ENCODE results near the gene PCBP3.
"Not testable (repeated sequence)": the region's sequence is repeated elsewhere in the genome, so short reads cannot be mapped to it uniquely, and the experiment has no call there.

The PCBP3 gene

GRCh38 chr21:45975667-45976409 is 332.3 kb downstream of the PCBP3 start:
- not testable (repeated sequence) for DNase-seq

DNA sequence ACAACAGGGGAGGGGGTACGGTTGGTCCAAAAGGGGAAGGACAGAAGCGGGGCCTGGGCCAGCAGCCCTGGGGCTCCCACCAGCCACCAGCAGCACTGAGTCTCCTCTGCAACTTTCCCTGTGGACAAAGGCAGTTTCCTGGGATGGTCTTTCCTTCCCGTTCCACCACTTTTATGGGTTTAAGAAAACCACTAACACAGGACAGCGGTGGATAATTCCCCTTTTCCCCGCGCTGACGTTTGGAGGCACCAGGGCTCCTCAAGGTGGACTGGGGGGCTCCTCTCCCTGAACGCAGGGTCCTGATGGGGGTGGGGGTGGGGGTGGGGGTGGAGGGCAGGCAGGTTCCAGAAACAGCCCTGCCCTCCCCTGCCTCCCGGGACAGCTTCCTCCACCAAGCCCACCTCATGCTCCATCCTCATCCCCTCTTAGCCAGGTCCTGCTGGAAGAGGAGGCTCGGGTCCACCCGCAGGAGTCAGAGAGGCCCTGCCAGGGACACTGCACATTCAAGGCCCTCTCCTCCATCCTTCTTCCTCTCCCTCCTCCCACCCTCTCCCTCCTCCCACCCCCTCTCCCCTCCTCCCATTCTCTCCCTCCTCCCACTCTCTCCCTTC is 333.3 kb downstream of the PCBP3 start:
- no peak for DNase-seq

GRCh38 chr21:45977396-45977795 is 333.9 kb downstream of the PCBP3 start:
- no peak for DNase-seq

DNA sequence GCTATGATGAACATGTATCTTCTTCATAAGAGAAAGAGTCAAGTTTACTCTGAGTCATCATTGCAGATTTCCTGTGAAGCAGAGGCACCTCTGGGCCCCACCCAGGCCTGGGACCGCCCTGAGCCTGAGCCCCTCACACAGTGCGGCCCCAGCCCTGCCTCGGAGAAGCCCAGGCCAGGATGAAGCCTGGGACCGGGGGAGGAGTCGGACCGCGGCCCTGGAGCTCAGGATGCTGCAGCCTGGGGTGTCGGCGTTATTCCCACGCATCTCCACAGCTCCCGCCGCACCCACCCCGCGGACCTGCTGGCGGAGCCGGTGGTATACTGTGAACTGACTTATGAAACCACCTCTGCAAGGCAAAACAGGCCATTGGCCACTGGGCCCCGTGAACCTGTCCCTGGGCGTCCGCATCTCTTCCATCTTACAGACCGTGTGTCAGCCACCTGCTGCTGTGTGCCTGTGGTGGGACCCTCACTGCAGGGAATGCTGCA is 335.7 kb downstream of the PCBP3 start:
- no peak for DNase-seq

DNA sequence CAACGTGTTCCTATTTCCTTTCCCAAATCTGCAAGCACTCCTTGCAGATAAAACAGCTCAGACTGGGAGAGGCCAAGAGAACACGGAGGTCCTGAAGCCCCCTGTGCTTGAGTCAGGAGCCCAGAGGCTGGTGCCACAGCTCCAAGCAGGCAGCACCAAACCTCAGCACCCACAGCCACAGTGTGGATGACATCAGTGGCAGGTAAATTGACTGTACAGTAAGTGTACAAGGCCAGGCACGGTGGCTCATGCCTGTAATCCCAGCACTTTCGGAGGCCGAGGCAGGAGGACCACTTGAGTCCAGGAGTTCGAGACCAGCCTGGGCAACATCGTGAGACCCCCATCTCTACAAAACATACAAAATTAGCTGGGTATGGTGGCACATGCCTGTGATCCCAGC is 336.1 kb downstream of the PCBP3 start:
- no peak for DNase-seq

GRCh38 chr21:45980271-45980670 is 336.7 kb downstream of the PCBP3 start:
- DNase-seq, result no peak

DNA sequence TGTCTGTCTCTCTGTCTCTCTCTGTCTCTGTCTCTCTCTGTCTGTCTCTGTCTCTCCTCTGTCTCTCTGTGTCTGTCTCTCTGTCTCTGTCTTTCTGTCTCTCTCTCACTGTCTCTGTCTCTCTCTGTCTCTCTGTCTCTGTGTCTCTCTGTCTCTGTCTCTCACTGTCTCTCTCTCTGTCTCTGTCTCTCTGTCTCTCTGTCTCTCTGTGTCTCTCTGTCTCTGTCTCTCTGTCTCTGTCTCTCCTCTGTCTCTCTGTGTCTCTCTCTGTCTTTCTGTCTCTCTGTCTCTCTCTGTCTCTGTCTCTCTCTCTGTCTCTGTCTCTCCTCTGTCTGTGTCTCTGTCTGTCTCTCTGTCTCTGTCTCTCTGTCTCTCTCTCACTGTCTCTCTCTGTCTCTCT is 337.2 kb downstream of the PCBP3 start:
- no peak for DNase-seq

DNA sequence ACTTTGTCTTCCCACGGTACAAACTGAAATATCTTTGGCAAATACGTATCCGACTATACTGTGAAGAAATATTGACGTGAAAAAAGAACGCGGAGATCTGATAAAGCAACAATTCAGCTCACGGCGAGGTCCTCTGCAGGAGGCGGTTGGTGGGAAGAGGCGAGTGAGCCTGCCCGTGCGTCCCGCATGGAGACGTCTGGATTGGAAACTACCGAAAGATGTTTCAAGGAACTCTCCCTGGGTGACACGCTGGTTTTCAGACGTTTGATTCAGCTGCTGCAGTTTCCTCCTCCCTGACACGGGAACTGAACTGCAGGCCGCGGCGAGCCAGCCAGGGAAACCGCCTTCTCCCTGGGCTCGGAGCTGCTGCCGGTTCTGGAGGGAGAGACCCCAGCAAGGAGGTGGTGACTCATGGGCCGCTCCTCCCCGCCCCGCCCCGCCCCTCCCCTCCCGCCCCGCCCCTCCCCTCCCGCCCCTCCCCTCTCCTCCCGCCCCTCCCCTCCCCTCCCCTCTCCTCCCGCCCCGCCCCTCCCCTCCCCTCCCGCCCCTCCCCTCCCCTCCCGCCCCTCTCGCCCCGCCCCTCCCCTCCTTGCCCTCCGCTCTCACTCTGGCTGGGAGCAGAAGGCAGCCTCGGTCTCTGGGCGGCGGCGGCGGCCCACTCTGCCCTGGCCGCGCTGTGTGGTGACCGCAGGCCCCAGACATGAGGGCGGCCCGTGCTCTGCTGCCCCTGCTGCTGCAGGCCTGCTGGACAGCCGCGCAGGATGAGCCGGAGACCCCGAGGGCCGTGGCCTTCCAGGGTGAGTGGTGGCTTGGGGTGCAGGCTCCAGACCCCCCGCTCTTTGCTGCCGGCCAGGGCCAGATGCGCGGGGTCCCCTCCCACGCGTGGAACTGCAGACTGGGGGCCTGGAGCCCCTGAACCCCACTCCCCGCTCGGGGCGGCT is 337.9 kb downstream of the PCBP3 start, which contains the start of gene COL6A1:
TSS of gene COL6A1 (plus strand) at position 620 of the 941 bp plus-strand sequence. CDS start at position 701, 81 bp downstream.
- no peak for DNase-seq

DNA sequence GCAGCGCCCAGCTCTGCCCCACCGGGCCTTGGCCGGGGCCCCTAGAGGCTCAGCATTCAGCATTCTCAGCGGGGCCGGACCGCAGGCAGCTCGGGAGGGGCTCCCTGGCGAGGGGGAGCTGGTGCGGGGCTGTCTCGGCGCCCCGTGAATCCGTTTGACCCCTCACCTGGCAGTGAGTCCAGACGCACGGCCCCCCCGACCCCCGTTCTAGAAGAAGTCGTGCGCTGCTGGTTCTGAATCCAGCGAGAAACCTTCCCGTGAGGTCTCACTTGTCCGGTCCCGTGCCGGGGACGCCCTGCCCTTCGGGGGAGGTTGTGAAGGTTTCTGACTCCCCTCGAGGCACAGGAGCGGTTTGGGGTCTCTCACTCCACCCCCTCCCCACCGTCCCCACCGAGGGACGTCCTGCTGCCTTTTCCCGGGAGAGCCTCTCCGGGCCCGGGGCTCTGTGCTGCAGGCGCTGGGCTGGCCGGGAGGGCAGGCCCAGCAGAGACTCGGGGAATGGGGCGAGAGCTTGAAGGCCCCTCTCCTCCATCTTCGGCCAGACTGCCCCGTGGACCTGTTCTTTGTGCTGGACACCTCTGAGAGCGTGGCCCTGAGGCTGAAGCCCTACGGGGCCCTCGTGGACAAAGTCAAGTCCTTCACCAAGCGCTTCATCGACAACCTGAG is 338.7 kb downstream of the PCBP3 start:
- DNase-seq, result no peak

DNA sequence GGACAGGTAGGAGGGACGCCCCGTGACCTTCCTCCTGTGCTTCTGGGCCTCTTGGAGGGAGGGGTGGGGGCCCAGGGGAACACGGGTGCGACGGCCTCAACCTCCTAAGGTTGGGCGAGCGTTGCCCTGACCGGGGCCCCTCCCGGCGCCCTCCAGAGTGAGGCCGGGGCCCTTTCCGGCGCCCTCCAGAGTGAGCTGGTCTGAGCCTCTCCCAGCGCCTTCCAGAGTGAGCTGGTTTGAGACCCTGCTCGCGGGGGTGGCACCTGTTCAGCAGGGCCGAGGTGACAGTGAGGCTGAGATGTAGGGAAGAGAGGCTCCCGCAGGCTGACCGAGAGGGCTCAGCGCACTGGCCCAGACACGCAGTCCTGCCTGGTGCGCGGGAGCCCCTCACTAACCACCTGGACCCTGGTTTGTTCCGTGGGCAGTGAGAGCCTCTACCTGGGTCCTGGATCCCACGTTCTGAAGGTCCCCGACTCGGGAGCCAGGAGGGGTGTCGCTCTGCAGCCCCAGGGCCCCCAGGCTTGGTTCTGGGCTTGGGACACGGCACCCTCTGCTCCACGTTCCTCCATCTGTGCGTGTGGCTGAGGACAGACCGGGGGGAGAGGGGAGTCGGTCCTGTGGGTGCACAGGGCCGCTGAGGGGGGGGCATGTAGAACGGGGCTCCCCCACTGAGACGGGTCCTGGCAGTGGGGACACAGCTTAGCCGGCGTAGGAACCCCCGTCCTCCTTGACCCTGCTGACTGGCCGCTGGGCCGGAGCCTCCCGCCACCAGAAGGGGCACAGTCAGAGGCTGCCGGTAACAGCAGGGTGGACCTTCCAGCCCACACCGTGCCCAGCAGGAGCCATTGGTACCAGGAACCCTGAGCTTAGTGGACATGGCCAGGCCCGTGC is 339.5 kb downstream of the PCBP3 start:
- no peak for DNase-seq

DNA sequence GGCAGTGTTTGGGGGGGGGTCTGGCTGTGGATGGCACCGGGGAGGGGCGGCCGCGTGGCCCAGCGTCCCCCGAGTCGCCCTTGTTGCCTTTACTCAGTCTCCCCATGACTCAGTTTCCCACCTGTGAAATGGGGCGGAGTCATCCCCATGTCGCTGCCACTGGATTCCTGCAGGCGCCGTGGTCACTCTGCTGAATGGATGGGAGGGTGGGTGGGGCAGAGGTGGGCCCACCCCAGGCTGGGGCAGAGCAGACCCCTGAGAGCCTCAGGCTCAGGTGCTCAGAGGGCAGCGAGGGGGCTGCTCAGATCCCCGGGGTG is 340.1 kb downstream of the PCBP3 start:
- no peak for DNase-seq

DNA sequence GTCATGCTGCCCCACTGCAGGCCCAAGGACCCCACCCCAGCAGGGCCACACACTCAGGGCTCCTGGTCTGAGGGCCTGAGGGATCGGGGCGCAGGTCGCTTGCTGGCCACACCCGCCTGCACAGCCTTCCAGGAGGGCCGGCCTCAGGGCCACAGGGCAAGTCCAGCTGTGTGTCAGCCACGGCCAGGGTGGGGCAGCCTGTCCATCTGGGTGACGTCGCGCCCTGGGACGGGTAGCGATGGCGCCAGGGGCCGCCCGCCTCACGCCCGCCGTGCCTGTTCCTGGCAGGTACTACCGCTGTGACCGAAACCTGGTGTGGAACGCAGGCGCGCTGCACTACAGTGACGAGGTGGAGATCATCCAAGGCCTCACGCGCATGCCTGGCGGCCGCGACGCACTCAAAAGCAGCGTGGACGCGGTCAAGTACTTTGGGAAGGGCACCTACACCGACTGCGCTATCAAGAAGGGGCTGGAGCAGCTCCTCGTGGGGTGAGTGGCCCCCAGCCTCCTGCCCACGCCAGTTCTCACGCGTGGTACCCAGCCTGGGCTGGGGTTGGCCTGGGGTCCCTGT is 340.5 kb downstream of the PCBP3 start:
- no peak for DNase-seq

GRCh38 chr21:45984584-45985095 is 341.1 kb downstream of the PCBP3 start:
- DNase-seq, result no peak

- no peak for DNase-seq
Measured at GRCh38 chr21:45985471-45986315, 342.2 kb downstream of the PCBP3 start.

- no peak for DNase-seq
Measured at GRCh38 chr21:45986316-45987051, 343.0 kb downstream of the PCBP3 start.

DNA sequence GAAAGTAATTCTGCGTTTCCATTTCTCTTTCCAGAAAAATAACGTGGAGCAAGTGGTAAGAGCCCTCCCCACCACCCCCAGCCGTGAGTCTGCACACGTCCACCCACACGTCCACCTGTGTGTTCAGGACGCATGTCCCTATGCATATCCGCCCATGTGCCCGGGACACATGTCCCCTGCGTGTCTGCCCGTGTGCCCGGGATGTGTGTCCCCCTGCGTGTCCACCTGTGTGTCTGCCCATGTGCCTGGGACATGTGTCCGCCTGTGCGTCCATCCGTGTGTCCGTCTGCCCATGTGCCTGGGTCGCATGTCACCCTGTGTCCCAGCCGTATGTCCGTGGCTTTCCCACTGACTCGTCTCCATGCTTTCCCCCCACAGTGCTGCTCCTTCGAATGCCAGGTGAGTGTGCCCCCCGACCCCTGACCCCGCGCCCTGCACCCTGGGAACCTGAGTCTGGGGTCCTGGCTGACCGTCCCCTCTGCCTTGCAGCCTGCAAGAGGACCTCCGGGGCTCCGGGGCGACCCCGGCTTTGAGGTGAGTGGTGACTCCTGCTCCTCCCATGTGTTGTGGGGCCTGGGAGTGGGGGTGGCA is 343.7 kb downstream of the PCBP3 start:
- DNase-seq, result no peak

DNA sequence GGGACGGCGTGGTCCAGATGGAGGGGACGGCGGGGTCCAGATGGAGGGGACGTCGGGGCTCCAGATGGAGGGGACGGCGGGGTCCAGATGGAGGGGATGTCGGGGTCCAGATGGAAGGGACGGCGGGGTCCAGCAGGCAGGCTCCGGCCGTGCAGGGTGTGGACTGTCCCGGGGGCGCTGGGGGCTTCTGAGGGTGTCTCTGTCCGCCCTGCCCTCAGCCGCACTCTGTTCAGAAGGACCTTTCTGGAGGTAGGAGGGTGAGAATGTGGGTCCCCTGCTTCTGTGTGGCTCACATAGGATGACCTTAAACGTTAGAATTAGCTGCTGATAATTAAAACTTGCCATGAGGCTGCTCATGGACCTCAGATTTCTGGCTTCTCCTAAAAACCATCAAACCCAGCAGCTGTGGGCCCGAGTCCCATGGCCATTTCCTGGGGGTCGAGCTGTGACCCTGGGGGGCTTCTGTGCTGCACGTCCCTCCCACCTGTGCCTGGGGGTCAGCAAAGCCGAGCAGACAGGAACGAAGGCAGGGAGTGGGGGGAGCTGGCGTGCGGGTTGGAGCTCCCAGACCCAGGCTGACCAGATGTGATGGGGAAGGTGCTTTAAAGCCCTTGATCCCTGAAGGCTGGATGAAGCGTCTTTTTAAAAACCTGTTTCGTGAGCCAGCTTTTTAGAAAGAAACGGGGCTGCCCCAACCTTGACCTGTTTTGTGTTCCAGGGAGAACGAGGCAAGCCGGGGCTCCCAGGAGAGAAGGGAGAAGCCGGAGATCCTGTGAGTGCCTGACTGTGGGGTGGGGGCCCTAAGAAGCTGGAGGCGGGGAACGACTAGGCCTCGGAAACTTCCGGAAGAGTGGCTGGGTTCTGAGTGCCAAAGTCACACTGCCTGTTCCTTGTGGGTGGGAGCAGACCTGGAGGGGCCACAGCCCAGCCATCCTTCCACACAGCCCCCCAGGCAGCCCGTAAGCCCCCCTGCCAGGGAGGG is 345.1 kb downstream of the PCBP3 start:
- no peak for DNase-seq

Measured in NCI-H774 (cell line).